HCT116 (cell line): ENCODE data around the gene SDK2. TPM values are rescaled to one million over a fixed set of nuclear protein-coding genes. Genes with fewer than 3 reads are reported as not detected.

Experiments
- ATAC-seq: fragments of 200-7000 bp; cut with Tn5 transposase; 2 replicates; pipeline ENCODE4 v1.9.1; 2020; ENCODE audit warnings: mild to moderate bottlenecking, moderate library complexity
- BruUV-seq: library from RNA; stranded (reverse); fragments of 400-500 nt; replicated peaks from 2 replicates; lab custom pipeline; 2021; lab: Mats Ljungman, UMichigan
- CTCF ChIA-PET: fragments of 300-600 bp; sonication (Branson Sonifier 250); formaldehyde crosslinking; loops from one replicate; lab custom pipeline; 2021; ENCODE audit warnings: antibody characterized with exemption; lab: Charles Lee
- POLR2A ChIA-PET: fragments of 300-600, 350-600 bp; sonication (Branson Sonifier 250); formaldehyde crosslinking; loops from one replicate; lab custom pipeline; 2021; ENCODE audit warnings: antibody characterized with exemption; lab: Charles Lee
- RAD21 ChIA-PET, 2 experiments: fragments of 300-600 bp; sonication (Branson Sonifier 250); formaldehyde crosslinking; loops; one replicate each; lab custom pipeline; 2023; ENCODE audit warnings: low total read pairs in 2 of 2; ENCODE audit not compliant: uncharacterized antibody in 2 of 2, unreplicated experiment in 2 of 2, low non-redundant PET in 1 of 2; lab: Charles Lee
- DNase-seq: peaks from one replicate; pipeline ENCODE4 v3.0.0-alpha.2; 2010; ENCODE audit warnings: low read depth, low spot score
- H2AFZ ChIP-seq: fragments of 200-600 bp; shearing (Covaris generic), sonication (generic); 2 replicates; pipeline ENCODE4 v1.6.1; 2017; ENCODE audit warnings: low read depth, mixed run types, mixed read lengths, antibody characterized with exemption, low read length; ENCODE audit not compliant: poor library complexity, severe bottlenecking
- H3K27ac ChIP-seq: 2 replicates; pipeline ENCODE4 v1.5.1; 2012; ENCODE audit warnings: low read depth, low read length
- H3K27me3 ChIP-seq: fragments of 200-600 bp; sonication (generic); 2 replicates; pipeline ENCODE4 v1.6.1; 2016; ENCODE audit warnings: mixed run types, low read length, mixed read lengths; ENCODE audit not compliant: insufficient read depth
- H3K36me3 ChIP-seq, 2 experiments: fragments of 200-500 bp in 1 of 2; fragments of 200-600 bp in 1 of 2; sonication (Bioruptor generic) in 1 of 2; sonication (generic) in 1 of 2; 2 replicates each; pipeline versions ENCODE4 v1.5.1 to v1.6.1; 2014 to 2016; ENCODE audit warnings: low read length in 2 of 2, inconsistent platforms in 1 of 2, mixed read lengths in 1 of 2, mixed run types in 1 of 2; ENCODE audit not compliant: insufficient read depth in 2 of 2, control insufficient read depth in 1 of 2
- H3K4me1 ChIP-seq, 2 experiments: fragments of 200-600 bp in 1 of 2; sonication (generic) in 1 of 2; 2 replicates each; pipeline versions ENCODE4 v1.5.1 to v1.6.1; 2012 to 2017; ENCODE audit warnings: low read length in 2 of 2, inconsistent platforms in 1 of 2, mild to moderate bottlenecking in 1 of 2, mixed read lengths in 1 of 2, mixed run types in 1 of 2, moderate library complexity in 1 of 2; ENCODE audit not compliant: insufficient read depth in 2 of 2, control insufficient read depth in 1 of 2
- H3K4me2 ChIP-seq: fragments of 200-600 bp; sonication (generic); 2 replicates; pipeline ENCODE4 v1.6.1; 2017; ENCODE audit warnings: mixed run types, low read length, mixed read lengths
- H3K4me3 ChIP-seq, 2 experiments: fragments of 200-600 bp in 1 of 2; sonication (generic) in 1 of 2; replicated peaks in 1 of 2; 2 replicates each; pipeline ENCODE4 v1.5.1; 2011 to 2016; ENCODE audit warnings: low read length in 2 of 2, control low read depth in 1 of 2, low read depth in 1 of 2, mild to moderate bottlenecking in 1 of 2, mixed read lengths in 1 of 2, mixed run types in 1 of 2
- H3K79me2 ChIP-seq: fragments of 200-600 bp; sonication (generic); 2 replicates; pipeline ENCODE4 v1.6.1; 2017; ENCODE audit warnings: mild to moderate bottlenecking, mixed run types, low read length, moderate library complexity, mixed read lengths; ENCODE audit not compliant: insufficient read depth
- H3K9ac ChIP-seq: fragments of 200-600 bp; sonication (generic); 2 replicates; pipeline ENCODE4 v1.6.1; 2016; ENCODE audit warnings: low read length, mixed read lengths
- H3K9me2 ChIP-seq: fragments of 200-600 bp; sonication (generic), shearing (Covaris generic); 2 replicates; pipeline ENCODE4 v1.6.1; 2017; ENCODE audit warnings: mixed run types, mild to moderate bottlenecking, moderate library complexity; ENCODE audit not compliant: insufficient read depth
- H3K9me3 ChIP-seq, 2 experiments: fragments of 200-500 bp in 1 of 2; fragments of 200-600 bp in 1 of 2; sonication (Bioruptor generic) in 1 of 2; sonication (generic) in 1 of 2; 2 replicates each; pipeline ENCODE4 v1.6.1; 2014 to 2017; ENCODE audit warnings: low read length in 2 of 2, mixed read lengths in 2 of 2, inconsistent platforms in 1 of 2, low read depth in 1 of 2, mild to moderate bottlenecking in 1 of 2, mixed run types in 1 of 2, moderate library complexity in 1 of 2; ENCODE audit not compliant: control insufficient read depth in 1 of 2, insufficient read depth in 1 of 2
- H4K20me1 ChIP-seq: fragments of 200-600 bp; sonication (generic), shearing (Covaris generic); 2 replicates; pipeline ENCODE4 v1.6.1; 2017; ENCODE audit warnings: mixed run types, mild to moderate bottlenecking, moderate library complexity; ENCODE audit not compliant: insufficient read depth
- EGR1 ChIP-seq: IDR thresholded peaks from 2 replicates; pipeline ENCODE4 v1.6.1; 2012; ENCODE audit warnings: low read depth
- ELF1 ChIP-seq: IDR thresholded peaks from 2 replicates; pipeline ENCODE4 v1.6.1; 2012; ENCODE audit warnings: low read depth, borderline replicate concordance
- EZH2 ChIP-seq: fragments of 200-600 bp; sonication (generic); IDR thresholded peaks from 2 replicates; pipeline ENCODE4 v1.6.1; 2017; ENCODE audit warnings: antibody characterized with exemption, mixed run types
- JUND ChIP-seq: IDR thresholded peaks from 2 replicates; pipeline ENCODE4 v1.6.1; 2012
- POLR2A ChIP-seq: IDR thresholded peaks from 2 replicates; pipeline ENCODE4 v1.7.0; 2011; ENCODE audit warnings: borderline replicate concordance; ENCODE audit not compliant: insufficient read depth, insufficient read length; ENCODE audit errors: extremely low read depth
- RAD21 ChIP-seq: IDR thresholded peaks from 2 replicates; pipeline ENCODE4 v1.6.1; 2012; ENCODE audit warnings: low read depth, mild to moderate bottlenecking
- SIN3A ChIP-seq: IDR thresholded peaks from 2 replicates; pipeline ENCODE4 v1.6.1; 2012; ENCODE audit warnings: low read depth
- SRF ChIP-seq: IDR thresholded peaks from 2 replicates; pipeline ENCODE4 v1.6.1; 2012; ENCODE audit warnings: low read depth
- YY1 ChIP-seq: IDR thresholded peaks from 2 replicates; pipeline ENCODE4 v1.6.1; 2011; ENCODE audit warnings: low read length, low read depth, moderate library complexity, mild to moderate bottlenecking; ENCODE audit not compliant: insufficient replicate concordance; ENCODE audit errors: extremely low read depth
- intact Hi-C: fragments of 100-400 bp; cut with micrococcal nuclease; formaldehyde crosslinking; loops from 2 replicates; pipeline ENCODE4 v1.10.0; 2022
- total RNA-seq: library from RNA; stranded (reverse); gene quantifications from one replicate; pipeline ENCODE4 v1.2.1, GENCODE V29; 2021; ENCODE audit not compliant: unreplicated experiment
- TF ChIP-seq, protein P1 (sequence below): IDR thresholded peaks from 2 replicates; pipeline ENCODE4 v1.6.1; 2012; ENCODE audit warnings: low read depth

SDK2 gene
- total RNA-seq, 1 experiment from 2014 or later: 0.10 TPM

DNA sequence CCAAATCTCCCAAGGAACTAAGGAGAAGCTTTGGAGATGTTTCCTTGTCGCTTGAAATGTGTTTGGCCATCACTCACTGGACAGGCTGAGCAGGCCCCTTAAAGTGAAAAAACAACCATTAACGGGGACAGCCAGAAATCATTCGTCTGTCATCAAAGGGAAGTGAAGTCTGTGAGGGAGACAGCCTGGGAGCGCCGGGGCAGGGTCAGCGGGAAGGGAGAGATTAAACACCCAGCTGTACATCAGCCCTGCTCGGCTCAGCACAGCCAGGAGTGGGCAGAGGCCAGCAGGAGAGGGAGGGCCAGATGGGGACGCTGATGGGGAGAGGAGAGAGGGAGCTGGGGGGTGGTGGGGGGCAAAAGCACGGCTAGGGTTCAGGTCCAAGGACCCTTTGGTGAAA is 105.1 kb downstream of the SDK2 start:
- Histone ChIP-seq H3K9ac (no peak overlapping the region), H3K4me1 (no peaks in the 10 kb centered on the region), H3K27ac (no peak overlapping the region), H3K4me2 (no peak overlapping the region)
- CTCF ChIA-PET: no interaction called here
- POLR2A ChIA-PET: interaction anchor here (0.6 kb wide), 1 partner anchor 247 kb away, joined by 5 read pairs; no protein-coding TSS in a partner anchor
- intact Hi-C loops: no loop called here
- TF ChIP-seq JUND (no peak), EGR1 (no peak), SRF (no peak), POLR2A (no peak), EZH2 (no peak), SIN3A (no peak), ELF1 (no peak), YY1 (no peak)
- TF ChIP-seq, all 23 proteins: peak for 0
- no peak overlapping the region for H2AFZ ChIP-seq
- no peak overlapping the region for H3K4me3 ChIP-seq
- RAD21 ChIA-PET: no interaction called here
- no peaks in the 10 kb centered on the region for H3K79me2 ChIP-seq
- H3K9me2 ChIP-seq: no peaks in the 10 kb centered on the region
- H3K36me3 ChIP-seq: no peaks in the 10 kb centered on the region
- H4K20me1 ChIP-seq: no peaks in the 10 kb centered on the region
- no TSS peak for BruUV-seq
- H3K9me3 ChIP-seq: no peaks in the 10 kb centered on the region
- no peak for ATAC-seq
- no peak for DNase-seq
- H3K27me3 ChIP-seq: peaks cover 4% of the 10 kb centered on the region; the same call in 1 of the 2 replicates

DNA sequence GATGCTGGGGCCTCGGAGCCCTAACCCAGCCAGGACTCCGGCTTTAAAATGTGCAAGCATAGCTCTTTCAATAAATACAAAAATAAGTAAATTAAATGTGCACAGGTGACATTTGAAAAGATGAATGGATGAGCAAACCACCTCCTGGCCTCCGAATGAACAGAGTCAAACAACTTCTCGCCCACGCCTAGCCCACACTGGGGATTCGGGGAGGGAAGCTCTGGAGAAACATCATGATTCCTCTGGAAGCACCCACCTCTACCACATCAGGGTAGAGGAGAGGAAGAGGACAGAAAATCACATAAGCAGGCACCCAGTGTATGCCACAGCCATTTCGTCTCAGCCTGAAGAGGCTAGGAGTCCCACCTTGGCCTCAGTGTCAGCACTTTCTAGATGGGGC is 105.8 kb downstream of the SDK2 start:
- no peak overlapping the region for H3K4me3 ChIP-seq
- H3K79me2 ChIP-seq: no peaks in the 10 kb centered on the region
- TF ChIP-seq, protein P1, sequence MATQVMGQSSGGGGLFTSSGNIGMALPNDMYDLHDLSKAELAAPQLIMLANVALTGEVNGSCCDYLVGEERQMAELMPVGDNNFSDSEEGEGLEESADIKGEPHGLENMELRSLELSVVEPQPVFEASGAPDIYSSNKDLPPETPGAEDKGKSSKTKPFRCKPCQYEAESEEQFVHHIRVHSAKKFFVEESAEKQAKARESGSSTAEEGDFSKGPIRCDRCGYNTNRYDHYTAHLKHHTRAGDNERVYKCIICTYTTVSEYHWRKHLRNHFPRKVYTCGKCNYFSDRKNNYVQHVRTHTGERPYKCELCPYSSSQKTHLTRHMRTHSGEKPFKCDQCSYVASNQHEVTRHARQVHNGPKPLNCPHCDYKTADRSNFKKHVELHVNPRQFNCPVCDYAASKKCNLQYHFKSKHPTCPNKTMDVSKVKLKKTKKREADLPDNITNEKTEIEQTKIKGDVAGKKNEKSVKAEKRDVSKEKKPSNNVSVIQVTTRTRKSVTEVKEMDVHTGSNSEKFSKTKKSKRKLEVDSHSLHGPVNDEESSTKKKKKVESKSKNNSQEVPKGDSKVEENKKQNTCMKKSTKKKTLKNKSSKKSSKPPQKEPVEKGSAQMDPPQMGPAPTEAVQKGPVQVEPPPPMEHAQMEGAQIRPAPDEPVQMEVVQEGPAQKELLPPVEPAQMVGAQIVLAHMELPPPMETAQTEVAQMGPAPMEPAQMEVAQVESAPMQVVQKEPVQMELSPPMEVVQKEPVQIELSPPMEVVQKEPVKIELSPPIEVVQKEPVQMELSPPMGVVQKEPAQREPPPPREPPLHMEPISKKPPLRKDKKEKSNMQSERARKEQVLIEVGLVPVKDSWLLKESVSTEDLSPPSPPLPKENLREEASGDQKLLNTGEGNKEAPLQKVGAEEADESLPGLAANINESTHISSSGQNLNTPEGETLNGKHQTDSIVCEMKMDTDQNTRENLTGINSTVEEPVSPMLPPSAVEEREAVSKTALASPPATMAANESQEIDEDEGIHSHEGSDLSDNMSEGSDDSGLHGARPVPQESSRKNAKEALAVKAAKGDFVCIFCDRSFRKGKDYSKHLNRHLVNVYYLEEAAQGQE: no peak
- no peak for TF ChIP-seq RAD21
- no peaks in the 10 kb centered on the region for H3K9me2 ChIP-seq
- no peaks in the 10 kb centered on the region for H4K20me1 ChIP-seq
- no peaks in the 10 kb centered on the region for H3K36me3 ChIP-seq
- intact Hi-C loops: no loop called here
- H3K27me3 ChIP-seq: peaks cover 4% of the 10 kb centered on the region; the same call in 1 of the 2 replicates
- RAD21 ChIA-PET: no interaction called here
- H3K4me2 ChIP-seq: no peak overlapping the region
- H3K9ac ChIP-seq: no peak overlapping the region
- H3K4me1 ChIP-seq: no peaks in the 10 kb centered on the region
- no peaks in the 10 kb centered on the region for H3K9me3 ChIP-seq
- no peak for ATAC-seq
- CTCF ChIA-PET: no interaction called here
- H2AFZ ChIP-seq: no peak overlapping the region
- POLR2A ChIA-PET: no interaction called here
- BruUV-seq: no TSS peak
- no peak for DNase-seq
- no peak overlapping the region for H3K27ac ChIP-seq
